K562 (cell line): ENCODE data around the gene SAFB. TPM values are rescaled to one million over a fixed set of nuclear protein-coding genes. Genes with fewer than 3 reads are reported as not detected.

Experiments used
- E2F5 ChIP-seq: sonication (generic); formaldehyde crosslinking; IDR thresholded peaks from 2 replicates; pipeline ENCODE4 v1.8.0; 2022; ENCODE audit warnings: mild to moderate bottlenecking, missing genetic modification reagents
- EWSR1 ChIP-seq: fragments of 450-650 bp; IDR thresholded peaks from 2 replicates; pipeline ENCODE4 v1.6.1; 2018; ENCODE audit warnings: borderline replicate concordance, mild to moderate bottlenecking, low read depth, moderate library complexity; ENCODE audit not compliant: partially characterized antibody
- FUS ChIP-seq: fragments of 200-400 bp; formaldehyde crosslinking; optimal IDR thresholded peaks from 2 replicates; pipeline ENCODE3; 2017; ENCODE audit warnings: low read depth, low read length
- HNRNPUL1 ChIP-seq: fragments of 200-400 bp; formaldehyde crosslinking; IDR thresholded peaks from 2 replicates; pipeline ENCODE4 v1.6.1; 2017; ENCODE audit warnings: low read length
- MAX ChIP-seq: sonication (generic); formaldehyde crosslinking; IDR thresholded peaks from 2 replicates; pipeline ENCODE4 v1.9.0; 2022; ENCODE audit warnings: mild to moderate bottlenecking, missing genetic modification reagents
- MEF2D ChIP-seq: conservative IDR thresholded peaks from 2 replicates; pipeline ENCODE4 v1.6.1; 2016; ENCODE audit warnings: low read depth, missing genetic modification characterization, missing compliant biosample characterization
- NCOA1 ChIP-seq: fragments of 450-650 bp; IDR thresholded peaks from 2 replicates; pipeline ENCODE4 v1.6.1; 2016; ENCODE audit warnings: low read depth
- OTX1 ChIP-seq: fragments of 450-650 bp; formaldehyde crosslinking; IDR thresholded peaks from 2 replicates; pipeline ENCODE4 v1.4.0; 2022; ENCODE audit warnings: mild to moderate bottlenecking
- SMAD2 ChIP-seq: fragments of 150-350 bp; IDR thresholded peaks from 2 replicates; pipeline ENCODE4 v1.6.1; 2014; ENCODE audit warnings: low read depth, mild to moderate bottlenecking, low read length
- SMAD4 ChIP-seq: fragments of 250-450 bp; sonication (Bioruptor Pico); conservative IDR thresholded peaks from 2 replicates; pipeline ENCODE4 v1.8.0; 2021; ENCODE audit warnings: inconsistent platforms, mild to moderate bottlenecking, moderate library complexity
- SP2 ChIP-seq: IDR thresholded peaks from 2 replicates; pipeline ENCODE4 v1.6.1; 2011; ENCODE audit warnings: mild to moderate bottlenecking, low read depth, low read length, moderate library complexity; ENCODE audit not compliant: poor library complexity, severe bottlenecking; ENCODE audit errors: extremely low read depth
- UBTF ChIP-seq, 2 experiments: IDR thresholded peaks; 2 replicates each; pipeline ENCODE4 v1.6.1; 2012; ENCODE audit warnings: improper control_type of control experiment in 2 of 2, low read depth in 2 of 2, low read length in 2 of 2, borderline replicate concordance in 1 of 2
- ZNF3 ChIP-seq: fragments of 250-450 bp; sonication (Bioruptor Pico); IDR thresholded peaks from 2 replicates; pipeline ENCODE4 v1.5.0; 2021; ENCODE audit warnings: mild to moderate bottlenecking, moderate library complexity
- ZNF354B ChIP-seq: fragments of 250-450 bp; sonication (Bioruptor Pico); IDR thresholded peaks from 2 replicates; pipeline ENCODE4 v1.4.0; 2020
- polyA plus RNA-seq, 8 experiments: library from polyadenylated mRNA; depleted of rRNA in 4 of 8; stranded (reverse) in 5 of 8; unstranded in 3 of 8; fragments of >200 nt; fragmentation: Nextera tagmentation in 2 of 8; fragmentation: Illumina TruSeq in 1 of 8; extraction: Ambion mirVana in 2 of 8; extraction: Trizol in 1 of 8; gene quantifications; 2 replicates each; pipeline versions ENCODE4 v1.2.1 to v1.2.3, GENCODE V29; 2011 to 2014; ENCODE audit warnings: inconsistent platforms in 1 of 8, missing spikeins in 1 of 8
- total RNA-seq, 7 experiments: library from RNA; depleted of rRNA in 6 of 7; stranded (reverse); fragments of >200 nt in 6 of 7; fragmentation: Illumina TruSeq in 2 of 7; extraction: Trizol in 2 of 7; gene quantifications; 2 replicates each; pipeline versions ENCODE4 v1.2.1 to v1.2.3, GENCODE V29; 2011 to 2021; ENCODE audit warnings: low replicate concordance in 1 of 7
- TF ChIP-seq, protein P1 (sequence below): IDR thresholded peaks from 3 replicates; pipeline ENCODE4 v1.6.1; 2011; ENCODE audit warnings: borderline replicate concordance, mild to moderate bottlenecking, moderate library complexity; ENCODE audit not compliant: insufficient read length; ENCODE audit errors: extremely low read depth
- TF ChIP-seq, protein P2 (sequence below): fragments of 450-650 bp; IDR thresholded peaks from 2 replicates; pipeline ENCODE4 v1.6.1; 2017; ENCODE audit warnings: antibody characterized with exemption, mild to moderate bottlenecking

Gene SAFB
- total and polyA plus RNA-seq, 9 of the 15 experiments (the other 6 are each of a cell fraction or from before 2014, with no cell fraction given) = 1.1 to 151 (median 83.1) TPM

- TF ChIP-seq, protein P1, sequence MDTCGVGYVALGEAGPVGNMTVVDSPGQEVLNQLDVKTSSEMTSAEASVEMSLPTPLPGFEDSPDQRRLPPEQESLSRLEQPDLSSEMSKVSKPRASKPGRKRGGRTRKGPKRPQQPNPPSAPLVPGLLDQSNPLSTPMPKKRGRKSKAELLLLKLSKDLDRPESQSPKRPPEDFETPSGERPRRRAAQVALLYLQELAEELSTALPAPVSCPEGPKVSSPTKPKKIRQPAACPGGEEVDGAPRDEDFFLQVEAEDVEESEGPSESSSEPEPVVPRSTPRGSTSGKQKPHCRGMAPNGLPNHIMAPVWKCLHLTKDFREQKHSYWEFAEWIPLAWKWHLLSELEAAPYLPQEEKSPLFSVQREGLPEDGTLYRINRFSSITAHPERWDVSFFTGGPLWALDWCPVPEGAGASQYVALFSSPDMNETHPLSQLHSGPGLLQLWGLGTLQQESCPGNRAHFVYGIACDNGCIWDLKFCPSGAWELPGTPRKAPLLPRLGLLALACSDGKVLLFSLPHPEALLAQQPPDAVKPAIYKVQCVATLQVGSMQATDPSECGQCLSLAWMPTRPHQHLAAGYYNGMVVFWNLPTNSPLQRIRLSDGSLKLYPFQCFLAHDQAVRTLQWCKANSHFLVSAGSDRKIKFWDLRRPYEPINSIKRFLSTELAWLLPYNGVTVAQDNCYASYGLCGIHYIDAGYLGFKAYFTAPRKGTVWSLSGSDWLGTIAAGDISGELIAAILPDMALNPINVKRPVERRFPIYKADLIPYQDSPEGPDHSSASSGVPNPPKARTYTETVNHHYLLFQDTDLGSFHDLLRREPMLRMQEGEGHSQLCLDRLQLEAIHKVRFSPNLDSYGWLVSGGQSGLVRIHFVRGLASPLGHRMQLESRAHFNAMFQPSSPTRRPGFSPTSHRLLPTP = no peak
- no peak for TF ChIP-seq NCOA1
- no peak for TF ChIP-seq SP2
- TF ChIP-seq HNRNPUL1 = no peak
- no peak for TF ChIP-seq ZNF3
- no peak for TF ChIP-seq ZNF354B
- no peak for TF ChIP-seq SMAD2
- no peak for TF ChIP-seq MAX (CRISPR knock-in tag)
- TF ChIP-seq SMAD4 (CRISPR knock-in tag) = no peak
- TF ChIP-seq FUS = no peak
- TF ChIP-seq, protein P2, sequence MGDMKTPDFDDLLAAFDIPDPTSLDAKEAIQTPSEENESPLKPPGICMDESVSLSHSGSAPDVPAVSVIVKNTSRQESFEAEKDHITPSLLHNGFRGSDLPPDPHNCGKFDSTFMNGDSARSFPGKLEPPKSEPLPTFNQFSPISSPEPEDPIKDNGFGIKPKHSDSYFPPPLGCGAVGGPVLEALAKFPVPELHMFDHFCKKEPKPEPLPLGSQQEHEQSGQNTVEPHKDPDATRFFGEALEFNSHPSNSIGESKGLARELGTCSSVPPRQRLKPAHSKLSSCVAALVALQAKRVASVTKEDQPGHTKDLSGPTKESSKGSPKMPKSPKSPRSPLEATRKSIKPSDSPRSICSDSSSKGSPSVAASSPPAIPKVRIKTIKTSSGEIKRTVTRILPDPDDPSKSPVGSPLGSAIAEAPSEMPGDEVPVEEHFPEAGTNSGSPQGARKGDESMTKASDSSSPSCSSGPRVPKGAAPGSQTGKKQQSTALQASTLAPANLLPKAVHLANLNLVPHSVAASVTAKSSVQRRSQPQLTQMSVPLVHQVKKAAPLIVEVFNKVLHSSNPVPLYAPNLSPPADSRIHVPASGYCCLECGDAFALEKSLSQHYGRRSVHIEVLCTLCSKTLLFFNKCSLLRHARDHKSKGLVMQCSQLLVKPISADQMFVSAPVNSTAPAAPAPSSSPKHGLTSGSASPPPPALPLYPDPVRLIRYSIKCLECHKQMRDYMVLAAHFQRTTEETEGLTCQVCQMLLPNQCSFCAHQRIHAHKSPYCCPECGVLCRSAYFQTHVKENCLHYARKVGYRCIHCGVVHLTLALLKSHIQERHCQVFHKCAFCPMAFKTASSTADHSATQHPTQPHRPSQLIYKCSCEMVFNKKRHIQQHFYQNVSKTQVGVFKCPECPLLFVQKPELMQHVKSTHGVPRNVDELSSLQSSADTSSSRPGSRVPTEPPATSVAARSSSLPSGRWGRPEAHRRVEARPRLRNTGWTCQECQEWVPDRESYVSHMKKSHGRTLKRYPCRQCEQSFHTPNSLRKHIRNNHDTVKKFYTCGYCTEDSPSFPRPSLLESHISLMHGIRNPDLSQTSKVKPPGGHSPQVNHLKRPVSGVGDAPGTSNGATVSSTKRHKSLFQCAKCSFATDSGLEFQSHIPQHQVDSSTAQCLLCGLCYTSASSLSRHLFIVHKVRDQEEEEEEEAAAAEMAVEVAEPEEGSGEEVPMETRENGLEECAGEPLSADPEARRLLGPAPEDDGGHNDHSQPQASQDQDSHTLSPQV = no peak
- no peak for TF ChIP-seq EWSR1
- TF ChIP-seq MEF2D (tag) = no peak
- no peak for TF ChIP-seq OTX1 (CRISPR knock-in tag)
- TF ChIP-seq E2F5 = no peak
- no peak for TF ChIP-seq UBTF (IDR thresholded peaks at IDR 0.05; ENCODE audit: borderline replicate concordance in 1 of 2, low read depth in 2 of 2, low read length in 2 of 2)
Measured at GRCh38 chr19:5706876-5707573, 84.1 kb downstream of the SAFB start (continued).
